ENCODE data around the gene PKDREJ. TPM values are rescaled to one million over a fixed set of nuclear protein-coding genes. Genes with fewer than 3 reads are reported as not detected.

PKDREJ gene
- total RNA-seq, 1 donor, result not detected

- Histone ChIP-seq H2AFZ (ENCODE audit: low read length) (no peak overlapping the region), H3K4me1 (ENCODE audit: insufficient read depth, low read length) (peaks cover 4% of the 10 kb centered on the region), H3K79me2 (ENCODE audit: insufficient read depth, low read length) (no peaks in the 10 kb centered on the region), H3K36me3 (ENCODE audit: insufficient read depth, low read length) (peaks cover 41% of the 10 kb centered on the region), H4K20me1 (ENCODE audit: insufficient read depth, low read length) (no peaks in the 10 kb centered on the region), H3K4me3 (ENCODE audit: insufficient read depth, low read length) (no peak overlapping the region), H3K9me3 (ENCODE audit: low read depth, low read length) (no peaks in the 10 kb centered on the region), H3K4me2 (ENCODE audit: insufficient read depth, low read length) (no peak overlapping the region), H3K27me3 (ENCODE audit: insufficient read depth, low read length) (no peaks in the 10 kb centered on the region), H3K27ac (ENCODE audit: low read depth, low read length) (no peak overlapping the region)
- DNase-seq (ENCODE audit: insufficient read length, low spot score, missing footprints), result no peak
- TF ChIP-seq CTCF (IDR thresholded peaks at IDR 0.05; ENCODE audit: extremely low read depth, low read depth, low read length), result no peak
Measured at GRCh38 chr22:46220921-46221320, 42.2 kb downstream of the PKDREJ start.

DNA sequence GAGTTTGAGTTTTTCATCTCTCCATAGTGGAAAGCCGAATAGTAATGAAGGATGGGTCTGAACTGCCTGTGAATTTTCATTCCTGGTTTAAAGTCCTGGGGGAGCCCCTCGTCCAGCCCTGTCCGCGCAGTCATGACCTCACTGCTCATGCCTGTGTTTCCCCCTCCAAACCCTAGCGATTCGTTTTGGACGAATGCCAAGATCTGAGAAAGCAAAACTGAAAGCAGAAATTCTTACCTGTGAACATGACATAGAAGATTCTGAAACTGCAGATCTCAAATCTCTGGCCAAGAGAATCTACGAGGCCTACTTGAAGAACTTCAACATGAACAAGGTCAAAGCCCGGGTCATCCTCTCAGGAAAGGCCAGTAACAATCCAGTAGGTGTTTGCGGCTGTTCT lies 43.5 kb downstream of the PKDREJ start:
- no peaks in the 10 kb centered on the region for H3K79me2 ChIP-seq (ENCODE audit: insufficient read depth, low read length)
- no peak overlapping the region for H3K4me2 ChIP-seq (ENCODE audit: insufficient read depth, low read length)
- no peak for TF ChIP-seq CTCF (IDR thresholded peaks at IDR 0.05; ENCODE audit: extremely low read depth, low read depth, low read length)
- no peaks in the 10 kb centered on the region for H3K9me3 ChIP-seq (ENCODE audit: low read depth, low read length)
- H3K4me1 ChIP-seq (ENCODE audit: insufficient read depth, low read length), result peaks cover 4% of the 10 kb centered on the region
- H3K36me3 ChIP-seq (ENCODE audit: insufficient read depth, low read length), result peaks cover 43% of the 10 kb centered on the region
- no peak for DNase-seq (ENCODE audit: insufficient read length, low spot score, missing footprints)
- no peak overlapping the region for H2AFZ ChIP-seq (ENCODE audit: low read length)
- no peak overlapping the region for H3K4me3 ChIP-seq (ENCODE audit: insufficient read depth, low read length)
- no peak overlapping the region for H3K27ac ChIP-seq (ENCODE audit: low read depth, low read length)
- no peaks in the 10 kb centered on the region for H3K27me3 ChIP-seq (ENCODE audit: insufficient read depth, low read length)
- no peaks in the 10 kb centered on the region for H4K20me1 ChIP-seq (ENCODE audit: insufficient read depth, low read length)

DNA sequence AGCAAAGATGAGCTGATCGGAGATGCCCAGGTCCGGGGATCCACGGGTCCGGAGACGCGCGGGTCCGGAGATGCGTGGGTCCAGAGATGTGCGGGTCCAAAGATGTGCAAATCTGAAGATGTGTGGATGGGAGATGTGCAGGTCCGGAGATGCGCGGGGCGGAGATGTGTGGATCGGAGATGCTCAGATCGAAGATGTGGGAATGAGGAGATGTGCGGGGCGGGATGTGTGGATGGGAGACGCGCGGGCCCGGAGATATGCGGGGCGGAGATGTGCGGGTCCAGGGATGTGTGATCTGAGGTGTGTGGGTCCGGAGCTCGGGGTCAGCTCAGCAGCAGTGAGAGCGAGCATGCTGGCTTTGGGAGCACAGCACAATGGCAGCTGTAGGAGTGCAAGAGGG lies 48.5 kb downstream of the PKDREJ start:
- no peak for TF ChIP-seq CTCF (IDR thresholded peaks at IDR 0.05; ENCODE audit: extremely low read depth, low read depth, low read length)
- no peaks in the 10 kb centered on the region for H4K20me1 ChIP-seq (ENCODE audit: insufficient read depth, low read length)
- H3K36me3 ChIP-seq (ENCODE audit: insufficient read depth, low read length), result peaks cover 30% of the 10 kb centered on the region
- H3K27me3 ChIP-seq (ENCODE audit: insufficient read depth, low read length), result no peaks in the 10 kb centered on the region
- H3K4me2 ChIP-seq (ENCODE audit: insufficient read depth, low read length), result no peak overlapping the region
- H3K4me1 ChIP-seq (ENCODE audit: insufficient read depth, low read length), result no peaks in the 10 kb centered on the region
- H3K4me3 ChIP-seq (ENCODE audit: insufficient read depth, low read length), result no peak overlapping the region
- no peaks in the 10 kb centered on the region for H3K79me2 ChIP-seq (ENCODE audit: insufficient read depth, low read length)
- H3K27ac ChIP-seq (ENCODE audit: low read depth, low read length), result no peak overlapping the region
- H2AFZ ChIP-seq (ENCODE audit: low read length), result no peak overlapping the region
- H3K9me3 ChIP-seq (ENCODE audit: low read depth, low read length), result peaks cover under 1% of the 10 kb centered on the region
- no peak for DNase-seq (ENCODE audit: insufficient read length, low spot score, missing footprints)

- no peaks in the 10 kb centered on the region for H3K4me1 ChIP-seq (ENCODE audit: insufficient read depth, low read length)
- no peaks in the 10 kb centered on the region for H3K79me2 ChIP-seq (ENCODE audit: insufficient read depth, low read length)
- peaks cover 3% of the 10 kb centered on the region for H3K9me3 ChIP-seq (ENCODE audit: low read depth, low read length)
- TF ChIP-seq CTCF (IDR thresholded peaks at IDR 0.05; ENCODE audit: extremely low read depth, low read depth, low read length), result no peak
- no peak for DNase-seq (ENCODE audit: insufficient read length, low spot score, missing footprints)
- no peaks in the 10 kb centered on the region for H3K27me3 ChIP-seq (ENCODE audit: insufficient read depth, low read length)
- H4K20me1 ChIP-seq (ENCODE audit: insufficient read depth, low read length), result no peaks in the 10 kb centered on the region
- peaks cover 25% of the 10 kb centered on the region for H3K36me3 ChIP-seq (ENCODE audit: insufficient read depth, low read length)
- H3K4me3 ChIP-seq (ENCODE audit: insufficient read depth, low read length), result no peak overlapping the region
- no peak overlapping the region for H3K27ac ChIP-seq (ENCODE audit: low read depth, low read length)
- H2AFZ ChIP-seq (ENCODE audit: low read length), result no peak overlapping the region
- H3K4me2 ChIP-seq (ENCODE audit: insufficient read depth, low read length), result no peak overlapping the region
Measured at GRCh38 chr22:46214149-46214548, 49.0 kb downstream of the PKDREJ start.

All from osteoblast (primary cell).